Left colon (tissue), 2 donors: ENCODE results near the gene GRM8. TPM values are rescaled to one million over a fixed set of nuclear protein-coding genes. Genes with fewer than 3 reads are reported as not detected.
"Not testable (repeated sequence)": the region's sequence is repeated elsewhere in the genome, so short reads cannot be mapped to it uniquely, and the experiment has no call there.

Experiments
- ATAC-seq: fragments of 200-7000 bp; cut with Tn5 transposase; one replicate; pipeline ENCODE4 v1.9.1; 2020; ENCODE audit warnings: mild to moderate bottlenecking, moderate library complexity
- DNase-seq, 2 donors: peaks; one replicate each; pipeline ENCODE4 v3.0.0-alpha.2; 2020
- intact Hi-C, 2 donors: fragments of 100-400 bp; cut with DNase I in 1 of 2; cut with micrococcal nuclease in 1 of 2; formaldehyde crosslinking; loops; one replicate each; pipeline versions ENCODE4 v1.11.2 to v1.14.0; 2022; cut with DNase I, micrococcal nuclease
- total RNA-seq, 2 donors: library from RNA; stranded (reverse); fragmentation: NEBNext Ultra II Directional; extraction: Animal tissue kit (Norgen Biotek cat#: 25700); gene quantifications; one replicate each; pipeline ENCODE4 v1.2.1, GENCODE V29; 2021
- donor health status: DM: no; HTN: no; CAD: no.
- donor health status: DM: yes; HTN: yes; CAD: no.

GRM8 gene
- total RNA-seq, 2 donors from 2014 or later = 3.3 to 5.1 TPM

DNA sequence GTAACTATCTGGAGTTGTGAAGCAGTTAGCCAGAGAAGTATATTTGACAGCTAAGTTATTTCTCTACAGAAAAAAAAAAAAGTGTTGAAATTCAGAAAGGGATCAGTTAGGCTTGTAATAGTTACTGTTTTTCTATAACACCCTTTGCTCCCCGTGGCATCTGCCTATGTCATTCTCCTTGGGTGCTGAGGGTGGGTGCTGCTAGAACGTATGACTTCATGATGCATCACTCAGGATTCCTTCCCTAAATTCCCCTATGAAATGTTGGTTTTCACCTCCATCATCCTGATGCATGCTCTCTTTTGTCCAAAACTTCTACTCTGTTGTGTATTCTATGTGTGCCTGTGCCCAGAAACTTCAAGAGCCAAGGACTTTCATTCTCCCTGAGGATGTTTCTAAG is 536.4 kb downstream of the GRM8 start:
- no peak for DNase-seq
- ATAC-seq = no peak
- intact Hi-C loops = no loop called here

GRCh38 chr7:126715076-126715475 is 537.7 kb downstream of the GRM8 start:
- no peak for ATAC-seq
- no peak for DNase-seq
- intact Hi-C loops = no loop called here

GRCh38 chr7:126702242-126703016 is 550.3 kb downstream of the GRM8 start:
- intact Hi-C loops = no loop called here
- DNase-seq = no peak
- no peak for ATAC-seq

- ATAC-seq = no peak
Observed at GRCh38 chr7:126700807-126701604, 551.7 kb downstream of the GRM8 start.

GRCh38 chr7:126699707-126700106 is 553.0 kb downstream of the GRM8 start:
- no peak for ATAC-seq

More at GRCh38 chr7:126700807-126701604, 551.7 kb downstream of the GRM8 start:
- intact Hi-C loops = no loop called here
- DNase-seq = peak in 1 of 2 donors; percentile 35

GRCh38 chr7:126698909-126699308 is 553.8 kb downstream of the GRM8 start:
- intact Hi-C loops = no loop called here
- DNase-seq (no peak), ATAC-seq (no peak)

More at GRCh38 chr7:126699707-126700106, 553.0 kb downstream of the GRM8 start:
- DNase-seq = no peak
- intact Hi-C loops = no loop called here

DNA sequence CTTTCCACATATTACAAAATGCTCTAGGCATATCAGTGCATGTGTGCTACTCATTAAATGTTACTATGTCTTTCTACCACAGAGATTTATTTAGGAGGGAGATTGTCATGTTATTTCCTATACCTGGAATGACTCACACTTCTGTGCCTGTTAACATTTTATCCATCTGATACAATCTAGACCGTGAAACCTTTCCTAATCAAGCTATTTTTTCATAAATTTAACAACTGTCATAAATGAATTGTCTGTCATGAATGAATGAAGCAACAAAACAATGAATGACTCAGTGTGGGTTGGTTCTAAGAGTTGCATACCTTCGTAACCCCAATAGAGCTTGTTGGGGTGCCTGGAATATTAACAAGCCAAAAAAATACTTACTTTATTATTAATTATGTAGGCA is 554.3 kb downstream of the GRM8 start:
- ATAC-seq = no peak
- DNase-seq = no peak
- intact Hi-C loops = no loop called here

GRCh38 chr7:126696256-126697038 is 556.3 kb downstream of the GRM8 start:
- no peak for ATAC-seq
- intact Hi-C loops = no loop called here
- no peak for DNase-seq

- DNase-seq = no peak
- intact Hi-C loops = no loop called here
- ATAC-seq = no peak
Observed at GRCh38 chr7:126690848-126691751, 561.6 kb downstream of the GRM8 start.

DNA sequence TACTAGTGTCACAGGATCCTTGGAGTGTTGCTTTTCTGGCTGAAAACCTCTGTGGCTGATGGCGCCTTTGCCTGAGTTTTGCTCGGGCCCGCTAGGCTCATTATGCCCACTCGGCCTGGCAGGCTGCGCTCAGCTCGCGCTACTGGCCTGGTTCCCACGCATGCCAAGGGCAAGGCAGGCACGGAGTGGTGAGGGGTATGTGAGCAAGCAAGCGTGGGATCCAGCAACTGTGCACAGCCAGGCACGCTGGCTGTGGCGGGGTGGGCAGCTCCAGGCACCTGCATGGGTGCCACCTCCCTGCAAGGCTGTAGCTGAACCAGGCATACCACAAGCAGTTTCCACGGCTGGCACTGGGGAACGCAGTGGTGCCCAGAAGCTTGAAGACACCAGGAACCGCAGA is 562.6 kb downstream of the GRM8 start:
- ATAC-seq (no peak), DNase-seq (no peak)
- intact Hi-C loops = no loop called here

DNA sequence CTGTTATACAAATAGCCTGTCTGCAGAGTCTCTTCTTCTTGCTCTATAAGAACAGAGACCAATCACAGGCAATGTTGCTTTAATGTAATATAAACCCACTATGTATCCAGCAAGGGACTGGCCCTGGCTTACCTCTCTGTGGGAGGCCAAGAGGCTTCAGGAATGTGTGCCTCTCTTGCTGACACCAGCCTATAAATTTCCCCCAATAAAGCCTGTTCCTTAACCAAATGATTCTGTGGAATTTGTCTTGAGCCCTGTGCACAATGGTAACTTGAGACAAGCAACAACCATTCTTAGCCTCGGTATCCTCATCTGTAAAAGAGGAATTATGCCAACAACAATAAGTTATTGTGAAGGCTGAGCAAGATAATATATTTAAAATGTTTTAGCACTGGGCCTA is 563.7 kb downstream of the GRM8 start:
- intact Hi-C loops = no loop called here
- no peak for DNase-seq
- no peak for ATAC-seq

GRCh38 chr7:126686474-126686873 is 566.3 kb downstream of the GRM8 start:
- ATAC-seq (no peak), DNase-seq (no peak)
- intact Hi-C loops = no loop called here

DNA sequence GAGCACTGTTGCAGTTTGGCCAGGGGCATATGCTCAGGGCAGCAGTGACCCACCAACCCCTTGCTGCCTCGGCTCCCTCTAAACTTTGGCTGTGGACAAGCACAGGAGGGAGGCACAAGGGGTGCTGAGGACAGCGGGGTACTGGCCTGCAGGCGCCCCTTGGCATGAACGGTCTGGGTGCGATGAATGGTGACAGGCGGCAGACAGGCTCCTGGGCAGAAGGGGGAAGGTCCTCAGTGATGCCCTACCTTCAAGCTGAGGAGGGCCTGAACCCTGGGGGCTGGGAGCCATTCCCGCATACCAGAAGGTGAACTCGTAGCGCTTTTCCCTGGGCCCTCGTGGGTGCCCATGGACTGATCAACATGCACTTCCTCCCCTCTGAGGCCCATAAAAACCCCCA is 567.1 kb downstream of the GRM8 start:
- no peak for ATAC-seq
- intact Hi-C loops = no loop called here
- no peak for DNase-seq

- no peak for DNase-seq
- no peak for ATAC-seq
- intact Hi-C loops = no loop called here
Observed at GRCh38 chr7:126685018-126685573, 567.6 kb downstream of the GRM8 start.

DNA sequence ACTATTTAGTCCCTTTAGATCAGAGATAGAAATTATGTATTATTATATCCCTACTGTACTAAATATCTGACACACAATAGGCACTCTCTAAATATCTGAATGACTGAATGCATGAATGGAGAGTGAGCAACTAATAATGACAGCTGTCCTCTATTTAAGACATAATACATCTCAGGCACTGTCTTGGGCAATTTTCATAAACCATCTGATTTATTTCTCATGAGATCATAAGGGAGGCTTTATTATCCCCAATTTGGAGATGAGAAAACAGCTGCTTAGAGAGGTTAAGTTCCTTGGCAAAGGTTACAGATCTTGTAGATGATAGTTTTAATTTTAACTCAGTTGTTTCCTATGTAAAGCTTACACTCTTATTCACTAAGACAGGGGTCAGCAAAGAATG is 570.6 kb downstream of the GRM8 start:
- DNase-seq (no peak), ATAC-seq (no peak)
- intact Hi-C loops = no loop called here

DNA sequence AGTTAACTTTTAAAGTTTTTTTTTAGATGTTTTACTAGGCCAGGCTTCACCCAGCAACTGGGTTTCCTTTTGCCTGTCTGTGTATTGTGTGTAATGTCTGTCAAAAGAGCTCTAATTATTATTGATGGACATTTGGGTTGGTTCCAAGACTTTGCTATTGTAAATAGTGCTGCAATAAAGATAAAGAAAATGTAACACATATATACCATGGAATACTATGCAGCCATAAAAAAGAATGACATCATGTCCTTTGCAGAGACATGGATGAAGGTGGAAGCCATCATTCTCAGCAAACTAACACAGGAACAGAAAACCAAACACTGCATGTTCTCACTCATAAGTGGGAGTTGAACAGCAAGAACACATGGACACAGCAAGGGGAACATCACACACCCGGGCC is 584.0 kb downstream of the GRM8 start:
- ATAC-seq, DNase-seq, intact Hi-C loops: not testable (repeated sequence)

GRCh38 chr7:126668367-126668752 is 584.4 kb downstream of the GRM8 start:
- no peak for DNase-seq
- no peak for ATAC-seq
- intact Hi-C loops = no loop called here

- ATAC-seq (no peak), DNase-seq (no peak)
- intact Hi-C loops = no loop called here
Observed at GRCh38 chr7:126667742-126668366, 584.9 kb downstream of the GRM8 start.
